HL-60 (cell line): ENCODE measurements around the gene CLDN2.

Experiments
- DNase-seq, 2 experiments: peaks; one replicate each; pipeline ENCODE4 v3.0.0-alpha.2; 2010 to 2020; ENCODE audit warnings: low read depth in 1 of 2, low spot score in 1 of 2
- H3K27ac ChIP-seq: fragments of 250-450 bp; sonication (Bioruptor Pico); replicated peaks from 2 replicates; pipeline ENCODE4 v1.5.1; 2020; ENCODE audit warnings: mild to moderate bottlenecking, moderate library complexity
- H3K27me3 ChIP-seq: fragments of 250-450 bp; sonication (Bioruptor Pico); 2 replicates; pipeline ENCODE4 v1.5.1; 2021; ENCODE audit warnings: mild to moderate bottlenecking, moderate library complexity; ENCODE audit not compliant: insufficient read depth, poor library complexity, severe bottlenecking
- H3K4me3 ChIP-seq: replicated peaks from 2 replicates; pipeline ENCODE4 v1.5.1; 2011; ENCODE audit warnings: mild to moderate bottlenecking, control low read depth, low read length; ENCODE audit not compliant: insufficient read depth
- GABPA ChIP-seq: IDR thresholded peaks from 2 replicates; pipeline ENCODE4 v1.6.1; 2012; ENCODE audit warnings: low read depth
- POLR2AphosphoS5 ChIP-seq: IDR thresholded peaks from 2 replicates; pipeline ENCODE4 v1.6.1; 2012; ENCODE audit warnings: low read depth
- SPI1 ChIP-seq: IDR thresholded peaks from 2 replicates; pipeline ENCODE4 v1.6.1; 2012; ENCODE audit warnings: low read depth, mild to moderate bottlenecking, borderline replicate concordance
- TF ChIP-seq, protein P1 (sequence below): IDR thresholded peaks from one replicate; pipeline ENCODE4 v1.5.1; 2011; ENCODE audit warnings: low read length, control low read depth, inconsistent platforms; ENCODE audit not compliant: insufficient read depth
- TF ChIP-seq, protein P2 (sequence below): IDR thresholded peaks from 2 replicates; pipeline ENCODE4 v1.6.1; 2012; ENCODE audit warnings: low read depth; ENCODE audit not compliant: insufficient replicate concordance

Gene CLDN2

DNA sequence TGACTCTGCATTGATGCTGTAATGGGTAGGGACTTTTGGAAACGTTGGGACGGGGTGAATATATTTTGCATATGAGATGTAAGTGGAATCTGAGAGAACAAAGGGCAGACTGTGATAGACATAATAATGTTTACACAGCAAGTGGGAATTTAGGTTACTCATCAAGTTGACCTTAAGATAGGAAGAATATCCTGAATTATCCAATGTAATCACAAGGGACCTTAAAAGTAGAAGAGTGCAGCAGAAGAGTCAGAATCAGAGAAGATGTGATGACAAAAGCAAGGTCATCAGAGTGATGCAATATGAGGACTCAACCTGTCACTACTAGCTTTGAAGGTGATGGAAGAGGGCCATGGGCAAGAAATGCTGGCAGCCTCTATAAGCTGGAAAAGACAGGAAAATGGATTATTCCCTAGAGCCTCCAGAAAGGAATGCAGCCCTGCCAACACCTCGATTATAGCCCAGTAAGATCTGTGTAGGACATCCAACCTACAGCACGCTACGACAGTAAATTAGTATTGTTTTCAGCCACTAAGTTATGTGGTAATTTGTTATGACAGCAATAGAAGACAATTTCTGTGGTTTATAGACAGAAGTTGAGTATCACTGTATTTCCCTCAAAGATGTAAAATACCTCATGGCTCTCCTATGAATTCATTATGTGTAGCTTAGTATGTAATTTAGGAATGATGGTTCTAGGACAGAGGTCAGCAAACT, 53.4 kb downstream of the CLDN2 start:
- no peaks in the 10 kb centered on the region for H3K27me3 ChIP-seq
- H3K27ac ChIP-seq: no peak overlapping the region
- TF ChIP-seq POLR2AphosphoS5 (no peak), SPI1 (no peak), GABPA (no peak)
- TF ChIP-seq, protein P1, sequence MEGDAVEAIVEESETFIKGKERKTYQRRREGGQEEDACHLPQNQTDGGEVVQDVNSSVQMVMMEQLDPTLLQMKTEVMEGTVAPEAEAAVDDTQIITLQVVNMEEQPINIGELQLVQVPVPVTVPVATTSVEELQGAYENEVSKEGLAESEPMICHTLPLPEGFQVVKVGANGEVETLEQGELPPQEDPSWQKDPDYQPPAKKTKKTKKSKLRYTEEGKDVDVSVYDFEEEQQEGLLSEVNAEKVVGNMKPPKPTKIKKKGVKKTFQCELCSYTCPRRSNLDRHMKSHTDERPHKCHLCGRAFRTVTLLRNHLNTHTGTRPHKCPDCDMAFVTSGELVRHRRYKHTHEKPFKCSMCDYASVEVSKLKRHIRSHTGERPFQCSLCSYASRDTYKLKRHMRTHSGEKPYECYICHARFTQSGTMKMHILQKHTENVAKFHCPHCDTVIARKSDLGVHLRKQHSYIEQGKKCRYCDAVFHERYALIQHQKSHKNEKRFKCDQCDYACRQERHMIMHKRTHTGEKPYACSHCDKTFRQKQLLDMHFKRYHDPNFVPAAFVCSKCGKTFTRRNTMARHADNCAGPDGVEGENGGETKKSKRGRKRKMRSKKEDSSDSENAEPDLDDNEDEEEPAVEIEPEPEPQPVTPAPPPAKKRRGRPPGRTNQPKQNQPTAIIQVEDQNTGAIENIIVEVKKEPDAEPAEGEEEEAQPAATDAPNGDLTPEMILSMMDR: no peak
- TF ChIP-seq, protein P2, sequence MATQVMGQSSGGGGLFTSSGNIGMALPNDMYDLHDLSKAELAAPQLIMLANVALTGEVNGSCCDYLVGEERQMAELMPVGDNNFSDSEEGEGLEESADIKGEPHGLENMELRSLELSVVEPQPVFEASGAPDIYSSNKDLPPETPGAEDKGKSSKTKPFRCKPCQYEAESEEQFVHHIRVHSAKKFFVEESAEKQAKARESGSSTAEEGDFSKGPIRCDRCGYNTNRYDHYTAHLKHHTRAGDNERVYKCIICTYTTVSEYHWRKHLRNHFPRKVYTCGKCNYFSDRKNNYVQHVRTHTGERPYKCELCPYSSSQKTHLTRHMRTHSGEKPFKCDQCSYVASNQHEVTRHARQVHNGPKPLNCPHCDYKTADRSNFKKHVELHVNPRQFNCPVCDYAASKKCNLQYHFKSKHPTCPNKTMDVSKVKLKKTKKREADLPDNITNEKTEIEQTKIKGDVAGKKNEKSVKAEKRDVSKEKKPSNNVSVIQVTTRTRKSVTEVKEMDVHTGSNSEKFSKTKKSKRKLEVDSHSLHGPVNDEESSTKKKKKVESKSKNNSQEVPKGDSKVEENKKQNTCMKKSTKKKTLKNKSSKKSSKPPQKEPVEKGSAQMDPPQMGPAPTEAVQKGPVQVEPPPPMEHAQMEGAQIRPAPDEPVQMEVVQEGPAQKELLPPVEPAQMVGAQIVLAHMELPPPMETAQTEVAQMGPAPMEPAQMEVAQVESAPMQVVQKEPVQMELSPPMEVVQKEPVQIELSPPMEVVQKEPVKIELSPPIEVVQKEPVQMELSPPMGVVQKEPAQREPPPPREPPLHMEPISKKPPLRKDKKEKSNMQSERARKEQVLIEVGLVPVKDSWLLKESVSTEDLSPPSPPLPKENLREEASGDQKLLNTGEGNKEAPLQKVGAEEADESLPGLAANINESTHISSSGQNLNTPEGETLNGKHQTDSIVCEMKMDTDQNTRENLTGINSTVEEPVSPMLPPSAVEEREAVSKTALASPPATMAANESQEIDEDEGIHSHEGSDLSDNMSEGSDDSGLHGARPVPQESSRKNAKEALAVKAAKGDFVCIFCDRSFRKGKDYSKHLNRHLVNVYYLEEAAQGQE: no peak
- H3K4me3 ChIP-seq: no peak overlapping the region
- no peak for DNase-seq

DNA sequence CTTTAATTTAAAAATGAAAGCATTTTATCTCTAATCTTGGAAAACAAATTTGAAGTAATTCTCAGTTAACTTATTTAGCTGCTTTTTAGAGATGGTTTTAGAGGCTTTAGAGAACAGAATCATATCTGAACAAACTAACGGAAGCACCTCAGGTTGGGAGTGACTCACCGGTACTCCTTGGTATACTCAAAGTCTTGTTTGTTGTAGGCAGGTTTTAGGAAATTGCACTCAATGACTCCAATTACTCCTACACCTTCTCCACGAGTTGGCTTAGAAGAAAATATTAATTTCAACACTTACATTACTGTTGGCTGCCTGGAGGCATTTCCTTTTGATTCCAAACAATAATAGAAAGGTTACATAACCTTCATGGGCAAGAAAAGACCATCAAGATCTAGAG, 56.2 kb downstream of the CLDN2 start:
- H3K27ac ChIP-seq: no peak overlapping the region
- no peak for DNase-seq
- H3K27me3 ChIP-seq: no peaks in the 10 kb centered on the region
- no peak overlapping the region for H3K4me3 ChIP-seq
- no peak for TF ChIP-seq POLR2AphosphoS5
- TF ChIP-seq SPI1: no peak
- TF ChIP-seq, protein P1: no peak
- TF ChIP-seq, protein P2: no peak
- TF ChIP-seq GABPA: no peak
